ENCODE data around the gene STK38L.
A peak's percentile ranks its signal among the peaks of the same experiment; 100 is the strongest.

STK38L gene

DNA sequence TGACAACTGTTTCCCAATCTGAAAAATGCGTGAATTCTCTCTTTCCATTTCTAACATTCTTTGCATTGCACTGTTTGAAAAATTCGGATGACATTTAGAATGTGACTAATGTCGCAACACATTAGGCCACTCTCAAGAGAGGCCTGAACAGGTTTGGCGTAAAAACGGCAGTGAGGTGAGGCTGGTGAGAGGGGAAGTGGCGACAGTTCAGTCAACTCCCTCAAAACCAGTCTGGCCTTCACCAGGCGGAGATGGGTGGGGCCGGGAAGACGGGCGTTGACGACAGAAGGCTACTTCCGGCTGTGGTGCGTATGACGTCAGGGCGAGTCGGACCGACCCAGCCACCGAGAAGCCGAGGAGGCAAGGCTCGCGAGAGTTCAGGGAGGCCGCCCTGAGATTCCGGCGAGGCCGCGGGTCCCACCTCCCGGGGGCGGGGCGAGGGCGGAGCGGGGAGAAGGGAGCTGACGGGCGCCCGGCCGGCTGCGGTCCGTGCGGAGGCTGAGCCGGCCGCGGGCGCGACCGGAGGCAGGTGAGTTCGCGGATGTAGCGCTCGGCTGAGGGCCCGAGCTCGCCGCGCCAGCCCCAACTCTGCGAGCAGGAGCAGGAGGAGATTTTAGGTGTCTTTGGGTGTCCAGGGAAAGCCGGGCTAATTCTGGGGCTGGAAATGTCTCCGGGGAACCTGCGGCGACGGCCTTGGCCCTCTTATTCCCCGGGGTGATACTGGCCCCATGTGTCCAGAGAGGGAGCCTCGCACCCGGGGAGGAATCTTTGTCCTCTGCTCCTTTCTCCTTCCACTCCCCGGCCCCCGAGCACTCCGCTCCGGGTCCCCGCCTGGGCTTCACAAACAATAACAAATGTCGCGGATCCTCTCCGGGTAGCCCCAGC lies at the start of gene STK38L:
STK38L (plus strand) TSS at position 483 of the 885 bp plus-strand sequence. CDS start 53,435 bp downstream, outside the sequence.
- peak; percentile 93 to 94 for DNase-seq (ENCODE audit: low read depth in 2 of 2)

- no peak for DNase-seq (ENCODE audit: low read depth in 2 of 2)
Observed at GRCh38 chr12:27194644-27195043, 49.4 kb upstream of the STK38L start.

GRCh38 chr12:27198036-27198435 lies 46.0 kb upstream of the STK38L start:
- no peak for DNase-seq (ENCODE audit: low read depth in 2 of 2)

GRCh38 chr12:27199638-27200300 lies 44.3 kb upstream of the STK38L start:
- no peak for DNase-seq (ENCODE audit: low read depth in 2 of 2)

- no peak for DNase-seq (ENCODE audit: low read depth in 2 of 2)
Observed at GRCh38 chr12:27201169-27201568, 42.9 kb upstream of the STK38L start.

GRCh38 chr12:27206801-27207502 lies 37.1 kb upstream of the STK38L start:
- no peak for DNase-seq (ENCODE audit: low read depth in 2 of 2)

GRCh38 chr12:27207615-27208413 lies 36.3 kb upstream of the STK38L start:
- DNase-seq (ENCODE audit: low read depth in 2 of 2) = peak; percentile 9 to 18

- DNase-seq (ENCODE audit: low read depth in 2 of 2) = no peak
Observed at GRCh38 chr12:27208414-27208750, 35.7 kb upstream of the STK38L start.

GRCh38 chr12:27209257-27209910 lies 34.7 kb upstream of the STK38L start:
- DNase-seq (ENCODE audit: low read depth in 2 of 2) = no peak

- DNase-seq (ENCODE audit: low read depth in 2 of 2) = no peak
Observed at GRCh38 chr12:27210187-27210586, 33.9 kb upstream of the STK38L start.

- no peak for DNase-seq (ENCODE audit: low read depth in 2 of 2)
Observed at GRCh38 chr12:27212861-27213260, 31.2 kb upstream of the STK38L start.

DNA sequence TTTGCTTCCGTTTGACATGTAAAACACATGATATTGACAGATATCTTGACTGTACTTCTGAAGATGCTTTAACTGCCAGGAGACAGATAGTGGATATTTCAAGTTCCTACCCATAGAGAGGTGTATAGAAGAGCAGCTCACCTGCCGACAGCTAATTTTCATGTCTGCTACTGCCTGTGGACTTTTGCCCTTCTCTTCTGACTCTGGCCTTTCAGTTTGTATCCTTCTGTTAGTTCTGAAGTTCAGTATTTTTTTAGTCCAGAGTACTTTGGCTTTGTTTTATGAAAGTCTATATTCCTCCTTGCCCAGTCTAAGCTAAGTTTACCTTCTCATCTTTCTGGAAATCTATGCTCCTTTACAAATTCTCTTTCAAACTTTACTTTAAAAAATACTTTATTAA lies 30.8 kb upstream of the STK38L start:
- DNase-seq (ENCODE audit: low read depth in 2 of 2) = no peak

GRCh38 chr12:27213830-27214787 lies 30.0 kb upstream of the STK38L start:
- DNase-seq (ENCODE audit: low read depth in 2 of 2) = no peak

- no peak for DNase-seq (ENCODE audit: low read depth in 2 of 2)
Observed at GRCh38 chr12:27217590-27217989, 26.5 kb upstream of the STK38L start.

- no peak for DNase-seq (ENCODE audit: low read depth in 2 of 2)
Observed at GRCh38 chr12:27219693-27220054, 24.4 kb upstream of the STK38L start.

DNA sequence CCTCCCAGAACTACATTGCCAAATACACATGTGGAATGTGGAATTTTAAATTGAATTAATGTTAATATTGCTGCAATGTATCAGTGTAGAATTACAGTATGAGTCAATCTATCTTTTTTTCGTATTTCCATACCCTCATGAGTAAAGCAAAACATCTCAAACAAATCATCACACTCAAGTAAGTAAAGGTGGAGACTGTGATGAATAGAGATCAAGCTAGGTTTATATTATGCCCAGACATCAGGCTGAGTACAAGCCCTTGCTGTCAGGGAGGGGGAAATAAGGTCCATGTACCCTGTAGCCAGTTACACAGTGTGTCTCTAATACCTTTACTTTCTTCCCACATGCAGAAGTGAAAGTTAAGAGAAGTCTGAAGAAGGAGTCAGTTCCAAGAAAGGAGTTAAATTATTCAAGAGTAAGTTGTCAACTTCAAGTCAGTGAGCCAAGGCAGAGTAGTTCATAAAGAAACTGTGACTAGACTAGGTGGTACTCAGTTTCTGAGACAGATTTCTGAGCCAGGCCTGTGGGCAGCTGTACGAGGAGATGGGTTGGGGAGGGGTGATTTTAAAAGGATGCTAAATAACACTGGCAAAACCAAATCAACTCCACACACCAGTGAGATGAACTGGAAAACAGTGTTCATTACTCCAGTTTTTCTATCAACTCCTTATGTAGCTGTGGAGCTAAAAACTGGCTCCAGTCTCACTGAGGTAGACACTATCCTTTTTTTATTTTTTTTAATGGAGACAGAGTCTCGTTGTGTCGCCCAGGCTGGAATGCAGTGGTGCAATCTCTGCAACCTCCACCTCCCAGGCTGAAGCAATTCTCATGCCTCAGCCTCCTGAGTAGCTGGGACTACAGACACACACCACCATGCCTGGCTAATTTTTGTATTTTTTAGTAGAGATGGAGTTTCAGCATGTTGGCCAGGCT lies 23.8 kb upstream of the STK38L start:
- no peak for DNase-seq (ENCODE audit: low read depth in 2 of 2)

- DNase-seq (ENCODE audit: low read depth in 2 of 2) = no peak
Observed at GRCh38 chr12:27220988-27221345, 23.1 kb upstream of the STK38L start.

- no peak for DNase-seq (ENCODE audit: low read depth in 2 of 2)
Observed at GRCh38 chr12:27221625-27222387, 22.3 kb upstream of the STK38L start.
